CD4-positive, CD25-positive, alpha-beta regulatory T cell (primary cell): ENCODE measurements around the gene NUP160. TPM values are rescaled to one million over a fixed set of nuclear protein-coding genes. Genes with fewer than 3 reads are reported as not detected.
"Not testable (repeated sequence)": the region's sequence is repeated elsewhere in the genome, so short reads cannot be mapped to it uniquely, and the experiment has no call there.

ENCODE experiments used
- ATAC-seq, 2 donors: fragments of 150-1000 bp; cut with Tn5 transposase; one replicate each; pipeline ENCODE4 v1.10.0; 2021; ENCODE audit warnings: low read depth in 2 of 2, moderate number of reproducible peaks in 2 of 2, moderate library complexity in 1 of 2
- DNase-seq, 3 donors: peaks; one replicate each; pipeline versions ENCODE4 v3.0.0 to v3.0.0-alpha.2; 2012 to 2022; ENCODE audit warnings: mixed read lengths in 1 of 3
- H3K27ac ChIP-seq: one replicate; pipeline ENCODE4 v1.7.0; 2013; ENCODE audit warnings: mild to moderate bottlenecking, low read length; ENCODE audit not compliant: insufficient read depth, poor library complexity, severe bottlenecking
- H3K27me3 ChIP-seq: one replicate; pipeline ENCODE4 v1.7.0; 2013; ENCODE audit warnings: low read length; ENCODE audit not compliant: control insufficient read depth, insufficient read depth
- H3K36me3 ChIP-seq: one replicate; pipeline ENCODE4 v1.7.0; 2013; ENCODE audit warnings: mild to moderate bottlenecking, low read length, moderate library complexity; ENCODE audit not compliant: control insufficient read depth, insufficient read depth
- H3K4me1 ChIP-seq: 2 replicates; pipeline ENCODE4 v1.7.0; 2013; ENCODE audit warnings: mild to moderate bottlenecking, low read length; ENCODE audit not compliant: insufficient read depth, control insufficient read depth, poor library complexity, severe bottlenecking
- H3K4me3 ChIP-seq: one replicate; pipeline ENCODE4 v1.7.0; 2013; ENCODE audit warnings: low read depth, mild to moderate bottlenecking, low read length, moderate library complexity
- H3K9me3 ChIP-seq, 2 experiments: 1 replicate in 1 of 2; 2 replicates in 1 of 2; pipeline ENCODE4 v1.7.0; 2013; ENCODE audit warnings: low read length in 2 of 2, mild to moderate bottlenecking in 1 of 2, moderate library complexity in 1 of 2; ENCODE audit not compliant: control insufficient read depth in 2 of 2
- H3K27ac Mint-ChIP-seq, 3 donors: one replicate each; pipeline ENCODE4 v1.8.0; 2020 to 2022; ENCODE audit warnings: mild to moderate bottlenecking in 3 of 3, mixed read lengths in 3 of 3, moderate library complexity in 2 of 3
- H3K27me3 Mint-ChIP-seq: one replicate; pipeline ENCODE4 v1.8.0; 2022; ENCODE audit warnings: mild to moderate bottlenecking, mixed read lengths
- H3K36me3 Mint-ChIP-seq: one replicate; pipeline ENCODE4 v1.8.0; 2020; ENCODE audit warnings: mixed read lengths
- H3K4me1 Mint-ChIP-seq, 4 donors: one replicate each; pipeline ENCODE4 v1.8.0; 2020 to 2022; ENCODE audit warnings: mixed read lengths in 4 of 4, mild to moderate bottlenecking in 1 of 4
- H3K4me3 Mint-ChIP-seq, 4 donors: one replicate each; pipeline ENCODE4 v1.8.0; 2020 to 2022; ENCODE audit warnings: mild to moderate bottlenecking in 4 of 4, mixed read lengths in 4 of 4, moderate library complexity in 3 of 4
- H3K9me3 Mint-ChIP-seq, 7 donors: one replicate each; pipeline ENCODE4 v1.8.0; 2020 to 2022; ENCODE audit warnings: mixed read lengths in 7 of 7, mild to moderate bottlenecking in 3 of 7, moderate library complexity in 2 of 7
- polyA plus RNA-seq, 4 donors: library from polyadenylated mRNA; unstranded; fragments of 300-500 nt; fragmentation: Illumina TruSeq; gene quantifications; one replicate each; pipeline ENCODE4 v1.2.3, GENCODE V29; 2021
- total RNA-seq: library from RNA; stranded (reverse); gene quantifications from one replicate; pipeline ENCODE4 v1.2.3, GENCODE V29; 2022

Gene NUP160
- total and polyA plus RNA-seq, 5 donors from 2014 or later, result 23.5 to 43.0 (median 25.0) TPM

GRCh38 chr11:47819743-47820142, 28.4 kb downstream of the NUP160 start:
- no peak for DNase-seq
- H3K9me3 ChIP-seq, result no peaks in the 10 kb centered on the region
- Mint-ChIP-seq H3K9me3 (peaks cover 0 to 7% (median 0%) of the 10 kb centered on the region in 7 donors), H3K36me3 (peaks cover 47% of the 10 kb centered on the region), H3K4me1 (no peaks in the 10 kb centered on the region), H3K4me3 (no peak overlapping the region), H3K27me3 (no peaks in the 10 kb centered on the region), H3K27ac (peak overlapping the region in 1 of 3 donors; percentile 65)
- H3K4me3 ChIP-seq, result no peak overlapping the region
- peaks cover 44% of the 10 kb centered on the region for H3K36me3 ChIP-seq
- ATAC-seq, result no peak
- no peaks in the 10 kb centered on the region for H3K27me3 ChIP-seq
- no peak overlapping the region for H3K27ac ChIP-seq
- no peaks in the 10 kb centered on the region for H3K4me1 ChIP-seq

- H3K27me3 Mint-ChIP-seq, result no peaks in the 10 kb centered on the region
- DNase-seq, result no peak
- Histone ChIP-seq H3K27ac (no peak overlapping the region), H3K4me1 (no peaks in the 10 kb centered on the region), H3K36me3 (peaks cover 81% of the 10 kb centered on the region), H3K4me3 (no peak overlapping the region), H3K27me3 (no peaks in the 10 kb centered on the region), H3K9me3 (no peaks in the 10 kb centered on the region)
- peaks cover 26% of the 10 kb centered on the region for H3K36me3 Mint-ChIP-seq
- no peak for ATAC-seq
- H3K4me3 Mint-ChIP-seq, result no peak overlapping the region
- H3K9me3 Mint-ChIP-seq, result no peaks in the 10 kb centered on the region
- no peak overlapping the region for H3K27ac Mint-ChIP-seq
- H3K4me1 Mint-ChIP-seq, result peaks cover 0 to 11% (median 2%) of the 10 kb centered on the region in 4 donors
These were observed 47.4 kb downstream of the NUP160 start for GRCh38 chr11:47800759-47801158.

GRCh38 chr11:47797633-47798032, 50.5 kb downstream of the NUP160 start:
- Mint-ChIP-seq H3K36me3 (peaks cover 30% of the 10 kb centered on the region), H3K4me1 (peaks cover 0 to 11% (median 2%) of the 10 kb centered on the region in 4 donors), H3K27ac (no peak overlapping the region), H3K27me3 (no peaks in the 10 kb centered on the region), H3K9me3 (no peaks in the 10 kb centered on the region), H3K4me3 (no peak overlapping the region)
- H3K36me3 ChIP-seq, result peaks cover 81% of the 10 kb centered on the region
- H3K27me3 ChIP-seq, result no peaks in the 10 kb centered on the region
- peak in 1 of 3 donors; percentile 54 for DNase-seq
- no peaks in the 10 kb centered on the region for H3K9me3 ChIP-seq
- ATAC-seq, result peak; percentile 61 to 68
- no peak overlapping the region for H3K27ac ChIP-seq
- H3K4me1 ChIP-seq, result no peaks in the 10 kb centered on the region
- H3K4me3 ChIP-seq, result no peak overlapping the region

- no peaks in the 10 kb centered on the region for H3K27me3 ChIP-seq
- Mint-ChIP-seq H3K4me1 (no peaks in the 10 kb centered on the region), H3K4me3 (no peak overlapping the region), H3K27ac (no peak overlapping the region), H3K27me3 (no peaks in the 10 kb centered on the region), H3K9me3 (no peaks in the 10 kb centered on the region), H3K36me3 (peaks cover 32% of the 10 kb centered on the region)
- H3K36me3 ChIP-seq, result peaks cover 71% of the 10 kb centered on the region
- H3K9me3 ChIP-seq, result no peaks in the 10 kb centered on the region
- no peaks in the 10 kb centered on the region for H3K4me1 ChIP-seq
- no peak overlapping the region for H3K4me3 ChIP-seq
- H3K27ac ChIP-seq, result no peak overlapping the region
- DNase-seq, result no peak
- no peak for ATAC-seq
These were observed 56.2 kb downstream of the NUP160 start for GRCh38 chr11:47791774-47792430.

- H3K36me3 ChIP-seq, result peaks cover 69% of the 10 kb centered on the region
- not testable (repeated sequence) for DNase-seq, H3K27ac Mint-ChIP-seq
These were observed 58.1 kb downstream of the NUP160 start for GRCh38 chr11:47790017-47790416.

GRCh38 chr11:47788181-47788580, 60.0 kb downstream of the NUP160 start:
- Histone ChIP-seq H3K9me3 (no peaks in the 10 kb centered on the region), H3K36me3 (peaks cover 65% of the 10 kb centered on the region), H3K4me3 (no peak overlapping the region), H3K4me1 (no peaks in the 10 kb centered on the region), H3K27me3 (no peaks in the 10 kb centered on the region), H3K27ac (no peak overlapping the region)
- Mint-ChIP-seq H3K27ac (no peak overlapping the region), H3K4me1 (no peaks in the 10 kb centered on the region), H3K36me3 (peaks cover 46% of the 10 kb centered on the region), H3K9me3 (no peaks in the 10 kb centered on the region), H3K27me3 (no peaks in the 10 kb centered on the region), H3K4me3 (no peak overlapping the region)
- DNase-seq (no peak), ATAC-seq (no peak)

More at GRCh38 chr11:47790017-47790416, 58.1 kb downstream of the NUP160 start:
- H3K4me3 ChIP-seq, H3K4me1 Mint-ChIP-seq, H3K9me3 ChIP-seq, H3K4me3 Mint-ChIP-seq, H3K9me3 Mint-ChIP-seq, H3K4me1 ChIP-seq, H3K27me3 Mint-ChIP-seq, ATAC-seq, H3K27ac ChIP-seq, H3K27me3 ChIP-seq: not testable (repeated sequence)
- H3K36me3 Mint-ChIP-seq, result peaks cover 36% of the 10 kb centered on the region

GRCh38 chr11:47786373-47786772, 61.8 kb downstream of the NUP160 start:
- Mint-ChIP-seq H3K27ac (no peak overlapping the region), H3K4me1 (no peaks in the 10 kb centered on the region), H3K4me3 (no peak overlapping the region), H3K27me3 (no peaks in the 10 kb centered on the region), H3K36me3 (peaks cover 39% of the 10 kb centered on the region), H3K9me3 (no peaks in the 10 kb centered on the region)
- H3K27ac ChIP-seq, result no peak overlapping the region
- ATAC-seq (no peak), DNase-seq (no peak)
- peaks cover 60% of the 10 kb centered on the region for H3K36me3 ChIP-seq
- no peaks in the 10 kb centered on the region for H3K27me3 ChIP-seq
- H3K9me3 ChIP-seq, result no peaks in the 10 kb centered on the region
- H3K4me1 ChIP-seq, result no peaks in the 10 kb centered on the region
- no peak overlapping the region for H3K4me3 ChIP-seq

GRCh38 chr11:47784785-47785381, 63.3 kb downstream of the NUP160 start:
- H3K9me3 ChIP-seq, result no peaks in the 10 kb centered on the region
- H3K27me3 ChIP-seq, result no peaks in the 10 kb centered on the region
- H3K27ac Mint-ChIP-seq, result peak overlapping the region in 1 of 3 donors; percentile 15
- H3K36me3 Mint-ChIP-seq, result peaks cover 36% of the 10 kb centered on the region
- no peak overlapping the region for H3K4me3 Mint-ChIP-seq
- H3K4me1 ChIP-seq, result no peaks in the 10 kb centered on the region
- ATAC-seq (no peak), DNase-seq (no peak)
- no peaks in the 10 kb centered on the region for H3K4me1 Mint-ChIP-seq
- H3K27ac ChIP-seq, result no peak overlapping the region
- peaks cover 62% of the 10 kb centered on the region for H3K36me3 ChIP-seq
- no peaks in the 10 kb centered on the region for H3K27me3 Mint-ChIP-seq
- no peaks in the 10 kb centered on the region for H3K9me3 Mint-ChIP-seq
- H3K4me3 ChIP-seq, result no peak overlapping the region
